ENCODE data around the gene AKAP13. TPM values are rescaled to one million over a fixed set of nuclear protein-coding genes. Genes with fewer than 3 reads are reported as not detected.

The AKAP13 gene
- polyA plus RNA-seq, 2 of the 4 experiments (the other 2 are of a cell fraction): 20.4 to 28.8 TPM

DNA sequence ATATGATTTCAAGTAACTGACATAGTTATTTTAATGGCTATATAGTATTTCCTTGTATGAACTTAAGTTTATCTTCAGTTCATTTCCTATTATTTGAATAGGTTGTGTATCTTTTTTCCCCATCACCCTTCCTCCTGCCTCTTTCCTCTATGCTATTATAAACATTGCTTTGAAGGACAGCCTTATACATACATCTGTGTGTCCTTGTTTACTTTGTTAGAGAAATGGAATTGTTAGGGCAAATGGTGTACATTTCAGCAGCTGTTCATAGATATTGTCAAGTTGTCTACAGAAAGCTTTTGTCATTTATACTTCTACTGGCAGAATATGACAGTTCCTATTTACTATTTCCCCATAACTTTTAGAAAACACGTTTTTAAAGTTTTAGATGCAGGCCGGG is 18.4 kb downstream of the AKAP13 start:
- Histone ChIP-seq H3K4me2 (no peak overlapping the region), H3K4me1 (peaks cover 47% of the 10 kb centered on the region), H3K9me3 (no peaks in the 10 kb centered on the region), H3K4me3 (no peak overlapping the region), H3K27ac (no peak overlapping the region)
- ATAC-seq: no peak
- no peak for FAIRE-seq
- no peak for TF ChIP-seq TP53 (CRISPR knock-in tag; IDR thresholded peaks at IDR 0.05)
- TF ChIP-seq EHF (CRISPR knock-in tag; IDR thresholded peaks at IDR 0.05): no peak
- TF ChIP-seq JUNB (IDR thresholded peaks at IDR 0.05): no peak
- no peak for TF ChIP-seq USF2 (IDR thresholded peaks at IDR 0.05)
- no peak for TF ChIP-seq EP300 (IDR thresholded peaks at IDR 0.05)
- TF ChIP-seq KDM5A (IDR thresholded peaks at IDR 0.05): no peak
- no peak for TF ChIP-seq BHLHE40 (IDR thresholded peaks at IDR 0.05; ENCODE audit: low read depth, low read length)
- TF ChIP-seq, protein P1, sequence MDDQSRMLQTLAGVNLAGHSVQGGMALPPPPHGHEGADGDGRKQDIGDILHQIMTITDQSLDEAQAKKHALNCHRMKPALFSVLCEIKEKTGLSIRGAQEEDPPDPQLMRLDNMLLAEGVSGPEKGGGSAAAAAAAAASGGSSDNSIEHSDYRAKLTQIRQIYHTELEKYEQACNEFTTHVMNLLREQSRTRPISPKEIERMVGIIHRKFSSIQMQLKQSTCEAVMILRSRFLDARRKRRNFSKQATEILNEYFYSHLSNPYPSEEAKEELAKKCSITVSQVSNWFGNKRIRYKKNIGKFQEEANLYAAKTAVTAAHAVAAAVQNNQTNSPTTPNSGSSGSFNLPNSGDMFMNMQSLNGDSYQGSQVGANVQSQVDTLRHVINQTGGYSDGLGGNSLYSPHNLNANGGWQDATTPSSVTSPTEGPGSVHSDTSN (IDR thresholded peaks at IDR 0.05): no peak
- TF ChIP-seq ZC3H11A (IDR thresholded peaks at IDR 0.05): no peak
- CTCF ChIA-PET: interaction anchor here (1.0 to 1.6 kb wide), 3 partner anchors 13 to 69 kb away, joined by 3 to 4 read pairs (median 3); no protein-coding TSS in a partner anchor
- POLR2A ChIA-PET: no interaction called here
- DNase-seq (ENCODE audit: low read depth in 1 of 2, low spot score in 1 of 2): no peak
- WGBS (ENCODE audit: missing lambda C conversion rate): 87% methylated on average over 2 of the region's 2 CpGs

- CTCF ChIA-PET: interaction anchor here (0.8 to 2.0 kb wide), 4 partner anchors 11 to 69 kb away, joined by 3 to 7 read pairs (median 3); no protein-coding TSS in a partner anchor
- TF ChIP-seq TFCP2L1 (CRISPR knock-in tag; IDR thresholded peaks at IDR 0.05): no peak
- TF ChIP-seq REST (IDR thresholded peaks at IDR 0.05): no peak
- TF ChIP-seq, protein P1 (IDR thresholded peaks at IDR 0.05): no peak
- no peak for TF ChIP-seq RAD21 (conservative IDR thresholded peaks at IDR 0.05 in 1 of 2, IDR thresholded peaks at IDR 0.05 in 1 of 2)
- no peak for TF ChIP-seq KDM1A (IDR thresholded peaks at IDR 0.05; ENCODE audit: low read depth)
- no peak for TF ChIP-seq CBX8 (IDR thresholded peaks at IDR 0.05)
- no peak for TF ChIP-seq ZFP36 (IDR thresholded peaks at IDR 0.05; ENCODE audit: borderline replicate concordance, partially characterized antibody)
- TF ChIP-seq HOXB13 (CRISPR knock-in tag; IDR thresholded peaks at IDR 0.05; ENCODE audit: low read depth): no peak
- TF ChIP-seq MYC (IDR thresholded peaks at IDR 0.05; ENCODE audit: borderline replicate concordance, low read length): no peak
- no peak for ATAC-seq
- no peak for FAIRE-seq
- H3K27ac ChIP-seq: no peak overlapping the region
- no peaks in the 10 kb centered on the region for H3K9me3 ChIP-seq
- H3K4me2 ChIP-seq: no peak overlapping the region
- POLR2A ChIA-PET: no interaction called here
- peaks cover 47% of the 10 kb centered on the region for H3K4me1 ChIP-seq
- WGBS (ENCODE audit: missing lambda C conversion rate): 95% methylated on average over 5 of the region's 5 CpGs
- no peak overlapping the region for H3K4me3 ChIP-seq
- DNase-seq (ENCODE audit: low read depth in 1 of 2, low spot score in 1 of 2): no peak
Observed at GRCh38 chr15:85399627-85400026, 19.2 kb downstream of the AKAP13 start.
